Renal cortical epithelial cell (primary cell): ENCODE data around the gene ZNF618. TPM values are rescaled to one million over a fixed set of nuclear protein-coding genes. Genes with fewer than 3 reads are reported as not detected.

Experiments
- DNase-seq: peaks from one replicate; pipeline ENCODE4 v3.0.0-alpha.2; 2011; ENCODE audit warnings: low read depth
- total RNA-seq: library from RNA; depleted of rRNA; stranded (reverse); fragments of >200 nt; gene quantifications from 2 replicates; pipeline ENCODE4 v1.2.3, GENCODE V29; 2014

Gene ZNF618
- total RNA-seq, 1 donor from 2014 or later, result 30.6 TPM

DNA sequence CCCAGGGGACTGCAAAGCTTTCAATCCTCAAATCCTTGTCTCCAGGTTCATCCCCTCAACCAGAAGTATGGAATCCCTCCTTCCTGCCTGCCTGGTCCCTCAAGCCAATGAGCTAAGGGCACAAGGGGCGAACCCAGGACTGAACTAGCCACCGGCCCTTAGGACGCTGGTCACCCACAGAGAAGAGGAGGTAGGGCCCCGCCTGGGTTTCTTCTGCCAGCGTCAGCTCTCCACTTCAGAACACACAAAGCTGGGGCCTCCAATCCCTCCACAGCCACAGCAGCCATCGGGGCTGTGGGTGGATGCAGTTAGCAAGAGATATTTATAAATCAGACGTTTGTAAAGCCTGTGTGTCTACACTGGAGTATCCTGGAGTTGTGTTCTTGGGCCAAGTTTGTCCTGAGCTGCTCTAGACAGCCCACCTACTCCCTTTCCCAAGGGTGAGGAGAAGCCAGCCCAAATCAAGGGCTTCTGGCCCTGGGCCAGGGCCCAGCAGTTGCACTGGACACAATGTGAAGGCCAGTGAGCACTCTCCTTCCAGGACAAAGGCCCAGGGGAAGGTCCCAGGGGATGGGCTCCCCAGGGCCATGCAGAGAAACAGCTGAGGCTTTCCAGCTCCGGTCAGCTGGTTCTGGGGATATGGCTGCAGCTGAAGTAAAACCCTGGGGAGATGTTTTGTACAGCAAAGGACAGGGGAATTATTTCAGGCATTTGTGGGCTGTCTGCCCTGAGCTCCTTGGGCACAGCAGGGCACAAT lies 183.1 kb downstream of the ZNF618 start:
- no peak for DNase-seq

DNA sequence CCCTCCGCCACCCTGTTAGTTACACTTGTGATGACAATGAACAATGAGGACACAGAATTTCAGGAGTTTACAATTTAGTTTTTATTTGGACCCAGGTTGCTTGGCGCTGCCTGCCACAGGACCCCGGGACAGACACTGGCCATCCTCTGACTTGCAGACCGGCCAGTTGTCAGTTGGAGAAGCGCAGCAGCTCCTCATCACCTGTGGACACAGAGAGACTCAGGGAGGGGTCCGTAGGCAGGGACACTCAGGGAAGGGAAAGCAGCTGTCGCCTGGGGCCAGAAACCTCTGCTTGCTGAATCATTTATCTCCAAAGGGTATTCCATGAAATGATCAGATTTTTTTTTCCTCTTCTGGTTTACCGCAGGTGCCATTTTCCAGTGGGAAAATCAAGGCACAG lies 184.0 kb downstream of the ZNF618 start:
- DNase-seq, result no peak

- DNase-seq, result no peak
Observed at GRCh38 chr9:114060711-114061110, 184.6 kb downstream of the ZNF618 start.

- no peak for DNase-seq
Observed at GRCh38 chr9:114061292-114061691, 185.2 kb downstream of the ZNF618 start.

GRCh38 chr9:114061830-114062474 lies 185.8 kb downstream of the ZNF618 start:
- DNase-seq, result no peak

DNA sequence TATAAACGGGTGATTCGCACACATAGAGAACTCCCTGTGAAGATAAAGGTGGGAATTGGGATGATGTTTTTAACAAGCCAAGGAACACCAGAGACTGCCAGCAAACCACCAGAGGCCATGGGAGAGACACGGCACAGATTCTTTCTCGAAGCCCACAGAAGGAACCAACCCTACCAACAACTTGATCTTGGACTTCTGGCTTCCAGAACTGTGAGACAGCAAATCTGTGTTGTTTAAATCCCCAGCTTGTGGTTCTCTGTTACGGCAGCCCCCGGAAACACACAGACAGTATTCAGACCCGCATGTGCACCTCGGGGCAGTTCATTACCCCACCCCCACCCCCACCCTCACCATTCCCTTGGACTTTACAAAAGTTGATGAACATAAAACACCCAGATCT lies 189.2 kb downstream of the ZNF618 start:
- DNase-seq, result no peak

DNA sequence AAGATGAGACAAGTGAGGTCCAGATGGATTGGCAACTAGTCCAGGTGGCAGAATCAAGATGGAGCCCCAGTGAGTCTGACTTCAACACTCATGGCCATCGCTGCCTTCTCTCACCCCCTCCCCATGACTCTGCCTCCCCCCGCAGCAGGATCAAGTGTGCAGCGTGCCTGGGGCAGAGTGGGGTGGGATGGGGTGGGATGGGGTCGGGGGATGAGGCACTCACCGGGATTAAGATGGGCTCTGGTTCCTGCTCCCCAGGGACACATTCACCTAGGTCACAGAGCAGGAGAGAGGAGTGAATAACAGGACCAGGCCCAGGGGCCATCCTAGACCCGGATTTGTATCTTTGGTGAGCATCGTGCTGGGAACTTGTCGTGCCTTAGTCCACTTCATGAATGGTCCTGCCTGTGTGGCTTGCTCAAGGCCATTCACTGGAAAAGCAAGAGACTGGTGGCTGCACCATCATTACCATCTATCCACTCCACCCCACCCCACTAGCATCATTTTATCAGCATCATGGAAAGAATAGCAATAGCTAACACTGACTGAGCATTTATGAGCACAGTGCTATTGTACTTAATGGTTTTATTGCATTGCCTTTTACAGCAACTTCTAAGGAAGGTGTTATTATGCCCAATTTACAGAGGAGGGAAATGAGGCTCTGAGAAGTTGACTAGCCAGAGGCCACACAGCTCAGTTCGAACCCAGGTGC lies 193.5 kb downstream of the ZNF618 start:
- no peak for DNase-seq

DNA sequence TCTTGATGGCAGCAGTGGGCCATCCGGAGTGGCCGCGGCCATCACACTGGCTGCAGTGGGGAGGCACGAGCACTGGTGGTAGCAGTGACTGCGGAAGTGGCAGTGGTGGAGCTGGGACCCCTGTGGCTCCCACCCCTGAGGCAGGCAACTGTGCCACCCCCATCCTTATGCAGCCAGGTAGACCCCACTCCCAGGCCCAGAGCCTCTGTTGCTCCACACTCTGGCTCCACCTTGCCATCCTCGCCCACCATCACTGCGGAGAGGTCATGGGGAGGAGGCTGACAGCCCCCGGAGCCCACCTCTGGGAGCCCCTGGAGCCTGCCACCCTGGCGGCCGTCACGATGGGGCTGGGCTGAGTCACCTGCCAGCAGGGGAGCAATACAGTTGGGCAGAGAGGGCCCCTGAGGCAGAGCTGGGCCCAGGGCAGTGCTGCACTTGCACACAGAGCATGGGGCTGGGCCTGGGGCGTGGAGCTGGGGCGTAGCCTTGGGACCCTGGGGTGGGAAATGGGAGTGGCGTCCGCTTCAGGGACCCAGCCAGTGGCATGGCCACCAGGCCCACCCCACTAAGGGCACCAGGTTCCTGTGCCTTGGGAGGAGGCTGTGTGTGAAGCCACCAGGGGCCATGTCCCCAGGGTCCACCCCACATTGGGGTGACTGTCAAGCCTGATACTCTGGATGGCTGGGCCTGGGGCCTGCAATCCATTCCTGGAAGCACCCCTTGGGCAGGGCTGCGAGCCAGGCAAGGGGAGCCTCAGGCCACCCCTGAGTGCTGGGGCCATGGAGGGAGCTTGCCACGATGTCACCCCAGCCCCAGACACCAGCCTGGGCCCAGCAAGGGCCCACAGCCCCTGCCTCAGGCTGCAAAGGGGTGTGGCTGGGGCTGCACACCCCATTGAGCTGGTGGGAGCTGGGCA lies 194.3 kb downstream of the ZNF618 start:
- DNase-seq, result no peak

- DNase-seq, result no peak
Observed at GRCh38 chr9:114071197-114071795, 195.2 kb downstream of the ZNF618 start.

DNA sequence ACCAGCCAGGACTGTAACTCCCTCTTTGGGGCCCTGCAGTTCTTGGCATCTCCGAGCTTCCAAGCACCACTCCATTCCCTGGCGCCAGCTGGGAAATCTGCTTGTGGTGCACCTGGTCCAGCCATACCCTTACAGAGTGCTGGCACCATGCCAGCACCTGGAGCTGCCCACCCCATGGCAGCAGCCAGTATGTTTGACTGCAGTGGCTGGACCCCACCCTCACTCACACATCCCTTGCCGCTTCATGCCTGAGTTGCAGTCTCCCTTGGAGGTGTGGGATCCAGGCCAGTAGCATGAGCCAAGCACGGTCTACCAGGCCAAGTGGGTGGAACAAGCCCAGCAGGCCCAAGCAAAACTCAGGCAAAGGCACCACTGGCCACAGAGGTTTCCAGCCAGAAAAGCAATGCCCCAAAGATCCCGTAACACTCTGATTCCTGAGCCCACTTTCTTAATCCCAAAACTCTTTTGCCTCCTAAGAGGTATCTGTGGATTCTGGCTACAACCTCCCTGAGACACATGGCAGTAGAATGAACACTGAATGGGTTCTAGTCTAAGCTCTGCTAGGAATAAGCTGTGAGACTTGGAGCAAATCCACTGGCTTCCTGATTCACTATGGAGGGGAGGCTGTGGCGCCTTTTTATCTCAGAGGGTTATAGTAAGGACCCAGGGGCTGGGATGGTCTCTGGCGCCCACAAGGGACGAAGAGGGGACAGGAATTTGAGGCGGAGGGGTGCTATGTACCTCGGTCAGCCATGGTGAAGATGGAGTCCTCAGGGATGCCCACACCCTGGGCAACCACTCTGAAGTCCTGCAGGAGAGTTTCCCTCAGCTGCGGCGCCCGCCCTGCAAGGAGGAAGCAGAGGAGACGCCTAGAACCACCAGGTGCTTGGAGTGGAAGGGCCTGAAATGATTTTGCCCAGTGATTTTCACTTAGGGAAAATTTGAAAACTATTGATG lies 196.4 kb downstream of the ZNF618 start:
- peak; percentile 32 for DNase-seq

GRCh38 chr9:114075602-114076001 lies 199.5 kb downstream of the ZNF618 start:
- DNase-seq, result no peak

- DNase-seq, result no peak
Observed at GRCh38 chr9:114076237-114077161, 200.4 kb downstream of the ZNF618 start.

DNA sequence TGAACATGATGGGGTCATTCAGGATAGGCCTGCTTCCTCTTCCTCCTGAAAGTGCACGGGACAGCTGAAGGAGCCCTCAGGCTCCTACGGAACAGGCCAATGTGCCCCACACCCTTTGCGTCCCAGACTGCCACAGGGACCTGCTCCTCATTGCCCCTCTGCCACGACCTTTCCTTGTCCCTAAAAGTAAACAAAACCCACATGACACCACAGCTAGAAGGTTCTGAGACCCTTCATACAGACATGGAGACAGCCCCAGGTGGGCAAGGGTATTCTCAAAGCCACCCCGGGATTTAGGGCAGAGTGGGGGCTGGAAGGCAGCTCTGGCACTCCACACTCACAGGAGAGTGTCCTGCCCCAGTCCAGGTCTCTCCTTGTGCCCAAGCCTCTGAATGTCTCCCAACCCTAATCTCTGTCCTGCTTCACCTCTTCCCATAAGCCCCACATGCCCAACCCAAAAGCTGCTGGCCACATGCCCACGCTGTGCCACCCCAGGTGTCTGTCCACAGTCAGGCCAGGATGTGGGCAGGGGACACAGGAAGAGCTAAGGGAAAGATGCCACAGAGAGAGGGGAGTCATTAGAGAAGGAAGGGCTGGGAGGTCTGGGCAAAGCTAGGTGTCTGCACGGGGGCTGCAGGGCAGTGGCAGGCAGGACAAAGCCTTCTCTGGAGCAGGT lies 201.2 kb downstream of the ZNF618 start:
- no peak for DNase-seq

GRCh38 chr9:114078021-114078780 lies 202.1 kb downstream of the ZNF618 start, which contains the start of gene AMBP:
Gene AMBP, minus strand, starts transcription at chr9:114078300. Its CDS starts 91 bp downstream, at chr9:114078209.
- peak; percentile 45 for DNase-seq

GRCh38 chr9:114078781-114079156 lies 202.7 kb downstream of the ZNF618 start:
- no peak for DNase-seq

GRCh38 chr9:114080195-114080772 lies 204.2 kb downstream of the ZNF618 start:
- DNase-seq, result no peak

DNA sequence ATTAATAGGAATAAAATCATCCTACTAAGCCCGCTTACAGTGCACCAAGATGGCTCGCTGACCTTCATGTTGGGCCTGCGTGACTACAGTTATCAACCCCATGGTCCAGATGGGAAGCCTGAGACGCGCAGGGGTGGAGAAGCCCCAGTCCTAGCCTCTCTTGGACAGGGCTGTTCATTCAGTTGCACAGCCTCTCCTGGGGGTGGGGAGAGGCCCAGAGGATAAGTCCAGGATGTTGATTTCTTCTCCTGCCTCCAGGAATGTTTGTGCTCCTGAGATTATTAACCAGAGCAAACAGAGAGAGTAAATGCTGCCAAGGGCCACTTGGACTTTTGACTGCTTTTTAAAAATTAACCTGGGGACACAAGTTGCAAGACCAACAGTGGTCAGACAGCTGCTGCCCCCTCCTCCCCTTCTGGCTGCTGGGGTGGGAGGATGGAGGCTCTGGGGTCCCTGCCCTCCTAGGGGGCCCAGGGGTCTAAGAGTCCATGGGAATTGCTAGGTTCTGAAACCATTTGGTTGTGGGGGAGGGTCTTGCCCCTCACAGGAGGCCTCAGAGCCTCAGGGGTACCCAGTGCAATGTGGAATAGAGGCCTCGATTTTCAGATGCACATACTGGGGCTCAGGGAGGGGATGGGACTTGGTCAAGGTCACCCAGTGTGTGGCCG lies 204.8 kb downstream of the ZNF618 start:
- peak; percentile 97 for DNase-seq
